Stimulated activated CD8-positive, alpha-beta memory T cell treated with anti-CD3 and anti-CD28 coated beads, Interleukin-4, amount 100 ng/mL, for 4 hours (primary cell): Measurements from ENCODE around the gene CCP110.
A peak's percentile ranks its signal among the peaks of the same experiment; 100 is the strongest.
"Not testable (repeated sequence)": the region's sequence is repeated elsewhere in the genome, so short reads cannot be mapped to it uniquely, and the experiment has no call there.

Experiments
- DNase-seq, 2 donors: peaks; one replicate each; pipeline ENCODE4 v3.0.0-alpha.2; 2020; ENCODE audit warnings: low read depth in 2 of 2, low spot score in 1 of 2

Gene CCP110

GRCh38 chr16:19512297-19512696, 11.4 kb upstream of the CCP110 start:
- DNase-seq: no peak

- DNase-seq: no peak
Observed at GRCh38 chr16:19513377-19514053, 10.2 kb upstream of the CCP110 start.

DNA sequence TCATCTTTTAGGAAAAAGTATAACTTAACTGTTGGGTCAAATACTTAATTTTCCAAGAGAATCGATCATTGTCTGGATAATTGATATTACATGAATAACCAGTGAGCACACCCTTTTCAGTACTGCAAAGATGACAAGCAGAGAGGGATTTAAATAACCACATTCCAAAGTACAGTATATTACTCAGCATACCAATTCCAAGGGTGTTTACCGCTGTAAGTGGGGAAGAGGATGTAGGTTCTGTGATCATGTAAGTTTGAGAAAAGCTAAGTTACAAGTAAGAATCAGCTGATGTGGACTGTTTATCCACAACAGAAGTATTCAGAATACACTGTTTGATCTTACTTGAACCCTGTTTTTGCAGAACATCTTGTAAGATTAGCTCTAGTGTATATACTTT, 8.0 kb upstream of the CCP110 start:
- DNase-seq: no peak

- DNase-seq: no peak
Observed at GRCh38 chr16:19517424-19518089, 6.2 kb upstream of the CCP110 start.

GRCh38 chr16:19518388-19518787, 5.4 kb upstream of the CCP110 start:
- DNase-seq: no peak

GRCh38 chr16:19520861-19521331, 2.8 kb upstream of the CCP110 start:
- DNase-seq: no peak

DNA sequence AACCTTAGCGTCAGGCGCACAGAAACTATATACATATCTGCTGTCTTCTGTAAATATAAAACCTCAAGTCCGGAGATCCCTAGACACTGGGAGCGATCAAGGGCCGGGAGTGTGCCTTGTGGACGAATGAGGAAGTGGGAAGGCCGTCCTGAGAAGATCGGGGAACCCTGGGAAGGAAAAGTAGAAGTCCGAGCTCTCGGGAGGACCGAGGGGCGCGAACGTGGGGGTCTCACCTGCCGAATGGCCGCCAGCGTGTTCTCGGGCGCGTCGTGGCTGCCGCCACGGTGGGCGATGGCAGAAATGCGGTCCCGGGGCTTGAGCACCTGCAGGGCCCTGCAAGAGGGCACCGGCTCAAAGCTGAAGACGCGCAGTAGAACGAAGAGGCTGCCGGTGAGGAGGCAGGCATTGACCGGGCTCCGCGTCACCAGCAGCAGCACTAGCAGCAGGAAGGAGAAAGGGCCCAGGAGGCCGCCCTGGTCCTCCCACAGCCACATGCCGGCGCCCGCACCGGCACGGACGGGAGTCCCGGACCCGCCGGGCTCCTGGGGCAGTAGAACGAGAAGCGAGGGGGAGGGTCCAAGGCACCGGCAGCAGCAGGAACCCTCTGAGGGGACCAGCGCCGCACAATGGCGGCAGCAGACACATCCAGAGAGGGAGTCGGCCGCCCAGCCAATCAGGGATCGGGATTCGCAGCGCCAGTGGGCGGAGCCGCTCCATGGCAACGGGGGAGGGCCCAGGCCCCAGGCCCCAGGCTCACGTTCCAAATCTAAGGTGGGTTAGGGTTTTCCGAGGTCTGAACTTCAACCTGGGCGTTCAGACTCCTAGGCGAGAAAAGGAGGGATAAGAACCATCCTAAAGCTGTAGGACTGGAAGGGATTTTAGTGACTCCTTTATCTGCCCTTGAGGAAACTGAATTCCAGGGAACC, 2.0 kb upstream of the CCP110 start, which contains the start of gene GDE1:
TSS of gene GDE1 (minus strand) at position 628 of the 926 bp plus-strand sequence. CDS start at position 494, 134 bp downstream.
- DNase-seq: peak; percentile 87 to 88

GRCh38 chr16:19522397-19522732, 1.4 kb upstream of the CCP110 start:
- DNase-seq: no peak

DNA sequence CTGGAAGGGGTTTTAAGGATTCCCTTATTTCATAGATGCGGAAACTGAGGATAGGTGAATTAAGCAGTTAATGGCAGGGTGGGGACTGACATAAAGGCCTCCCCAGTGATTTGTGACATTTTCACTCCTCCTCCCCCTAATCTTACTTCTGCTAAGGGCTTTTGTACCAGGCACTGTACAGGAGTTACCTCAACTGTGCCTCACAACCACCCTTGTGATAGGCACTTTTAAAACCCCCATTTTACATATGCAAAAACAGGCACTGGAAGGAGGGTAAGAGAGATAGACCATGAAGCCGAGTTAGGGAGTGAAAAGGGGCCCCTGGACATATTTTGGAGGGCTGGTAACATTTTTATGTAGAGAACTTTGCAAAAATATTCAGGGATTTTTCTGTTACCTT, 982 bp upstream of the CCP110 start:
- no peak for DNase-seq

DNA sequence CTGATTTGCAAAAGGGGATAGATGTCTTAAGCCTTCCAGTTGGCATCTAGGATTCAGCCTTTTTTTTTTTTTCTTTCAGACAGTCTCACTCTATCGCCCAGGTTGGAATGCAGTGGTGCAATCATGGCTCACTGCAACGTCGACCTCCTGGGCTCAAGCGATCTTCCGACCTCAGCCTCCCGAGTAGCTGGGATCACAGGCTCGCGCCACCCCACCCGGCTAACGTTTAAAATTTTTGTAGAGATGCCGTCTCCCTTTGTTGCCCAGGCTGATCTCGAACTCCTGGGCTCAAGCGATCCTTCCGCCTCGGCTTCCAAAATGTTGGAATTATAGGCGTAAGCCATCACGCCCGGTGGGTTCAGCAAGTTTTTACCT, 571 bp upstream of the CCP110 start:
- DNase-seq: no peak

- DNase-seq: no peak
Observed at GRCh38 chr16:19524356-19524615, 544 bp downstream of the CCP110 start.

DNA sequence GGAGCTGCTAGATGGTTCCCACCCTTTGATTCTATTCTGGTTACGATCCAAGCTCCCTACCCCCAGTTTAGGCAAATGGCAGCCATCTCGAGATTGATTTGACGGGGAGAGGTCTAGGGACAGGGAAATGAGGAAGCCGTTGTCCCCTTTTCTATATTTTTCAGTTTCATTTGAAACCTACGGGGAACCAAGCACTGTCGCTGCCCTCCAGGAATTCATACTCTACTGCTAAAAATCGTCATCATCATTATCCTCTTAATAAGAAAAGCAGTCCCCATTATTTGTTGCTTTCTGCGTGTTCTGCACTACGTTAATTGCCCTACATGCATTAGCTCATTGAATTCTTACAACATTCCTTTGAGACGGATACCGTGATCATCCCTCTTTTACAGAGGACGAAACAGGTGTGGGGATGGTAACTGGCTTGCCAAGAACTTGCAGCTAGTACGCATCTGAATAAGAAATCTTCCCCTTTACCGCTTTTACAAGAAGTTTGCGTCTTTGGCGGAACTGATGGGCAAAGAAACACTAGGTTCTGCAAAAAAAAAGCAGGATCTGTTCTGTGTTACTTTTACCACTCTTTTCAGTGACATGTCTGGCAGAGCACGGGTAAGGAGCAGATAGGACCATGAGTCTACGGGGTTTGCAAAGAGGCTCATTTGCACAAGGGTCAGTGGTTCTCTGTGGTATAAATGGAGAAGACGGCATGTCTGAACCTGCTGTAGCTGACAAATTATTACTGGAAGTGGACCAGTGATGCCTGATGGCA, 1.1 kb downstream of the CCP110 start:
- DNase-seq: no peak

DNA sequence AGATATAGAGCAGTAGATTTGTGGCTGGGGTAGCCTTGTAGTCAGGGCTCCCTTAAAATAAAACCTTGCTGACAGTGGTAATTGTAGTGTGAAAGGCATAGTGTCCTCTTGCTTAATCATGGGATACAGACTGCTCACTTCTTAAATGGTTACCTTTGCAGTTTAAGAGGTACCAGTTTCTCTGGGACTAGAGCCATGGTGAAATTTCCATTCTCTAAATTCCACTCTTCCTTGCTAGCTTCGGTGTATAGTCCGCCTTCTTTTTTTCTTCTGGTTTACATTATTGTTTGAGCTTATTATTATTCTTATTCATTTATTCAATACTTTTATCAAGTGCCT, 1.6 kb downstream of the CCP110 start:
- no peak for DNase-seq

- DNase-seq: no peak
Observed at GRCh38 chr16:19527161-19527560, 3.4 kb downstream of the CCP110 start.

DNA sequence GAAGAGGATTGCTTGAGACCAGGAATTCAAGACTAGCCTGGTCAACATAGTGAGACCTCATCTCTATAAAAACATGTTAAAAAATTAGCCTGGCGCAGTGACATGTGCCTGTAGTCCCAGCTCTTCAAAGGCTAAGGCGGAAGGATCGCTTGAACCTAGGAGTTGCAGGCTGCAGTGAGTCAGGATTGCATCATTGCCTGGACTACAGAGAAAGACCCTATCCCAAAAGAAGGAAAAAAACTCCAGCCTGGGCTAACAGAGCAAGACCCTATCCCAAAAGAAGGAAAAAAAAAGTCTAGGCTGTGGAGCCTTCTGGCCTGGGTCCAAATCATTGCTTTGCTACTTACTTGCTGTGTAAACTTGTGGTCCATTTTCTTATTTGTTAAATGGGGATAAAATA, 4.9 kb downstream of the CCP110 start:
- no peak for DNase-seq

- DNase-seq: no peak
Observed at GRCh38 chr16:19532601-19533000, 8.9 kb downstream of the CCP110 start.

DNA sequence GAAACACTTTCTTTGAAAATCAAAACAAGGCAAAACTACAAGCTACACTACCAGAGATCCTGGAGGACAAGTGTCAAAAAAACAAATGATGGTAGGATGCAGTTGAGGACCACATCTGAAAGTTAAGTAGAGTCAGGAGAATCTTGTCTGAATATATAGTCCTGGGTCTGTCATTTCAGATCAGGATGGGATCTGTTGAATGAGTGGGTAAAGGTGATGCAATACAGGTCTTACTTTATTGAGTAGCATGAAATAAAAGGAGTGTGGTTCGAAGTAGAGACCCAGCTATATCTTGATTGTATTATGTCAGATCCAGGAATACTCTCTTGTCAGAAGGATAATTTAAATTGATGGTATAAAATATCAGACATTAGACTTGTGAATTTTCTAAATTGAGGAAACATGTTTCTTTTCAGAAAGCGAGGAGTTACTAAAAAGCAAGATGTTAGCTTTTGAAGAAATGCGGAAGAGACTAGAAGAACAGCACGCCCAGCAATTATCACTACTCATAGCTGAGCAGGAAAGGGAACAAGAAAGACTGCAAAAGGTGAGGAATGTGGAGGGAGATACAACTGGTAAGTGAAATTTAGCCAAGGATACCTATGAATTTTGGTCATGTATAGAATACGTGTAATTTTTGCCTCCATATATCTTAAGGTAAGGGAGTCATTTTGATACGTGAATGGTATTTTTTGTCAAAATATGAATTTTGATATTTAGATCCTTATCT, 16.7 kb downstream of the CCP110 start:
- DNase-seq: no peak

DNA sequence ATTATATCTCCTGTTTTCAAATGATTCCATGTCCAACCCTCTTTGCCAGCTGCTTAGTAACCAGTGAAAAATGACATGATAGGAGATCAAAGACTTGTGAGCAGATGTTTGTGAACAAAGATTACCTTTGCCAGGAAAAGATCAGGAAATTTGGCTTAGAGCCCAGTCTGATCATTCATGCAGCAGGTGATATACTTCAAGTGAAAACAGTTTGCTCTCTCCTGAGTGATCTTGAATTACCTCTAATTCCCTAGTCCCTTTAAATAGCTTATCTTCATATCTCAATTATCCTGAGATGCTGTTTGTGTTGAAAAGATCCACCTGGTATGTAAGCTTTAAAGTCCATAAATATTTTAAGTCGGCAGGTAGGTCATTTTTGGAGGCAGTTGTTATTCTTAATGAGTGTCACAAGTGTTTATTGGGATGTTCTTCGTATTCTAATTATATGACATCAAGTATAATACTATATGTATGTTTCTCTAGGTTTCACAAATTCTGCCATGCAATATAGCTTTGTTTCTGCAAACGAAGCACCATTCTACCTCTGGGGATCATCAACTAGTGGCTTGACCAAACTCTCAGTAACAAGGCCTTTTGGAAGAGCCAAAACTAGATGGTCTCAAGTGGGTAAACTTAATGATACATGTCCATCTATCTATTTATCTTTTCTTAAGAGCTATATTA, 18.5 kb downstream of the CCP110 start:
- no peak for DNase-seq

GRCh38 chr16:19543278-19543996, 19.7 kb downstream of the CCP110 start:
- DNase-seq: not testable (repeated sequence)

- no peak for DNase-seq
Observed at GRCh38 chr16:19548144-19548543, 24.4 kb downstream of the CCP110 start.
